ENCODE results near the gene FRZB.
"Not testable (repeated sequence)": the region's sequence is repeated elsewhere in the genome, so short reads cannot be mapped to it uniquely, and the experiment has no call there.

FRZB gene

GRCh38 chr2:182897137-182897536, 30.7 kb upstream of the FRZB start:
- H3K4me3 ChIP-seq (replicated peaks; ENCODE audit: low read depth, low read length): no peak overlapping the region
- DNase-seq (ENCODE audit: low read depth): peak; percentile 8
- TF ChIP-seq CTCF (IDR thresholded peaks at IDR 0.05; ENCODE audit: low read length, missing control alignments): no peak

- TF ChIP-seq CTCF (IDR thresholded peaks at IDR 0.05; ENCODE audit: low read length, missing control alignments): no peak
- no peak overlapping the region for H3K4me3 ChIP-seq (replicated peaks; ENCODE audit: low read depth, low read length)
- DNase-seq (ENCODE audit: low read depth): no peak
These were observed 29.4 kb upstream of the FRZB start for GRCh38 chr2:182895798-182896197.

GRCh38 chr2:182895169-182895568, 28.7 kb upstream of the FRZB start:
- no peak overlapping the region for H3K4me3 ChIP-seq (replicated peaks; ENCODE audit: low read depth, low read length)
- TF ChIP-seq CTCF (IDR thresholded peaks at IDR 0.05; ENCODE audit: low read length, missing control alignments): no peak
- DNase-seq (ENCODE audit: low read depth): no peak

GRCh38 chr2:182894174-182894573, 27.7 kb upstream of the FRZB start:
- no peak overlapping the region for H3K4me3 ChIP-seq (replicated peaks; ENCODE audit: low read depth, low read length)
- DNase-seq (ENCODE audit: low read depth): peak; percentile 14
- TF ChIP-seq CTCF (IDR thresholded peaks at IDR 0.05; ENCODE audit: low read length, missing control alignments): no peak

GRCh38 chr2:182893666-182894065, 27.2 kb upstream of the FRZB start:
- H3K4me3 ChIP-seq (replicated peaks; ENCODE audit: low read depth, low read length): no peak overlapping the region
- no peak for DNase-seq (ENCODE audit: low read depth)
- TF ChIP-seq CTCF (IDR thresholded peaks at IDR 0.05; ENCODE audit: low read length, missing control alignments): no peak

GRCh38 chr2:182893035-182893434, 26.6 kb upstream of the FRZB start:
- DNase-seq (ENCODE audit: low read depth): not testable (repeated sequence)

GRCh38 chr2:182891611-182892010, 25.2 kb upstream of the FRZB start:
- H3K4me3 ChIP-seq (replicated peaks; ENCODE audit: low read depth, low read length): no peak overlapping the region
- DNase-seq (ENCODE audit: low read depth): no peak
- no peak for TF ChIP-seq CTCF (IDR thresholded peaks at IDR 0.05; ENCODE audit: low read length, missing control alignments)

More at GRCh38 chr2:182893035-182893434, 26.6 kb upstream of the FRZB start:
- not testable (repeated sequence) for H3K4me3 ChIP-seq (replicated peaks; ENCODE audit: low read depth, low read length)

Measured in fibroblast of pulmonary artery (primary cell).